Neural progenitor cell (in vitro differentiated cells): ENCODE data around the gene LMO4. TPM values are rescaled to one million over a fixed set of nuclear protein-coding genes. Genes with fewer than 3 reads are reported as not detected.

Source experiments
- DNase-seq: peaks from one replicate; pipeline ENCODE4 v3.0.0-alpha.2; 2016; ENCODE audit warnings: low spot score
- H2AFZ ChIP-seq: fragments of 200-600 bp; sonication (generic); replicated peaks from 2 replicates; pipeline ENCODE4 v1.6.1; 2016; ENCODE audit warnings: antibody characterized with exemption
- H3F3A ChIP-seq: fragments of 200-600 bp; sonication (generic); 2 replicates; pipeline ENCODE4 v1.6.1; 2016; ENCODE audit warnings: antibody characterized with exemption, low read depth
- H3K27ac ChIP-seq: fragments of 200-600 bp; sonication (generic); 2 replicates; pipeline ENCODE4 v1.5.1; 2016; ENCODE audit warnings: mild to moderate bottlenecking
- H3K27me3 ChIP-seq: fragments of 200-600 bp; sonication (generic); 2 replicates; pipeline ENCODE4 v1.6.1; 2016; ENCODE audit warnings: mild to moderate bottlenecking, moderate library complexity
- H3K36me3 ChIP-seq: fragments of 200-600 bp; sonication (generic); 2 replicates; pipeline ENCODE4 v1.5.1; 2016
- H3K4me1 ChIP-seq: fragments of 200-600 bp; sonication (generic); 2 replicates; pipeline ENCODE4 v1.6.1; 2016; ENCODE audit warnings: mixed run types
- H3K4me2 ChIP-seq: fragments of 200-600 bp; sonication (generic); 2 replicates; pipeline ENCODE4 v1.6.1; 2016
- H3K4me3 ChIP-seq: fragments of 200-600 bp; sonication (generic); 2 replicates; pipeline ENCODE4 v1.5.1; 2016
- H3K79me2 ChIP-seq: fragments of 200-600 bp; sonication (generic); 2 replicates; pipeline ENCODE4 v1.6.1; 2016; ENCODE audit warnings: low read depth
- H3K9ac ChIP-seq: fragments of 200-600 bp; sonication (generic); 2 replicates; pipeline ENCODE4 v1.6.1; 2016
- H3K9me3 ChIP-seq: fragments of 200-600 bp; sonication (generic); 2 replicates; pipeline ENCODE4 v1.5.1; 2016; ENCODE audit warnings: low read depth
- H4K20me1 ChIP-seq: fragments of 200-600 bp; sonication (generic); 2 replicates; pipeline ENCODE4 v1.6.1; 2016; ENCODE audit warnings: low read depth
- H3K27ac Mint-ChIP-seq: 3 replicates; pipeline ENCODE4 v1.8.0; 2021; ENCODE audit warnings: mixed read lengths
- H3K27me3 Mint-ChIP-seq: 2 replicates; pipeline ENCODE4 v1.8.0; 2022; ENCODE audit warnings: low read depth, mild to moderate bottlenecking, inconsistent platforms, moderate library complexity, mixed read lengths; ENCODE audit not compliant: insufficient read depth
- H3K36me3 Mint-ChIP-seq: 3 replicates; pipeline ENCODE4 v1.8.0; 2021; ENCODE audit warnings: mixed read lengths
- H3K4me1 Mint-ChIP-seq: 3 replicates; pipeline ENCODE4 v1.8.0; 2021; ENCODE audit warnings: mixed read lengths
- H3K4me3 Mint-ChIP-seq: 3 replicates; pipeline ENCODE4 v1.8.0; 2021; ENCODE audit warnings: mild to moderate bottlenecking, moderate library complexity, mixed read lengths
- H3K9me3 Mint-ChIP-seq: 3 replicates; pipeline ENCODE4 v1.8.0; 2020; ENCODE audit warnings: mixed read lengths
- CTCF ChIP-seq: fragments of 200-600 bp; sonication (generic); IDR thresholded peaks from 2 replicates; pipeline ENCODE4 v1.5.1; 2017; ENCODE audit warnings: antibody characterized with exemption, mild to moderate bottlenecking
- EZH2 ChIP-seq: fragments of 200-600 bp; sonication (generic); IDR thresholded peaks from 2 replicates; pipeline ENCODE4 v1.6.1; 2017; ENCODE audit warnings: antibody characterized with exemption, mild to moderate bottlenecking, moderate library complexity
- EZH2phosphoT487 ChIP-seq: fragments of 200-600 bp; sonication (generic); IDR thresholded peaks from 2 replicates; pipeline ENCODE4 v1.6.1; 2017; ENCODE audit warnings: antibody characterized with exemption
- total RNA-seq: library from RNA; depleted of rRNA; stranded (reverse); fragments of >200 nt; gene quantifications from 2 replicates; pipeline ENCODE4 v1.2.3, GENCODE V29; 2015; ENCODE audit warnings: low replicate concordance

LMO4 gene
- total RNA-seq, 1 donor from 2014 or later, result 112 TPM

DNA sequence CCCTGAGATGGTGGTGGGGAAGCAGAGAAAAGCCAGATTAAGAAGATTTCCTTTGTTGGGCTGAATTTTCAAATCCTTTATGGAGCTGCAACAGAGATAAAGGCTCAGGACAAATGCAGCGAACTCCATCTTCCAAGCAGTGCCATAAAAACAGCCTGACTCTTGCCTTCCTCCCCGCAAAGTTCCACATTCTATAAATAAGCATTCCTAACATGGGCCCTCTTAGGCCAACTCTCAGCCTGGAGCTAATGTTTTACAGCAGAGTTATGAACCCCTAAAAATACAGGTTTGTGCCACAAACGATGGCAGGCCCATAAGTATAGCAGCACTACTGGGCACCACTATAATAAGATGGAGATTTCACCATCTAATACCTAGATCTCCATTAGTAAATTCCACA lies 27.2 kb downstream of the LMO4 start:
- H3K4me1 Mint-ChIP-seq, result peaks cover 4% of the 10 kb centered on the region
- Histone ChIP-seq H3K36me3 (no peaks in the 10 kb centered on the region), H3K4me3 (no peak overlapping the region), H2AFZ (no peak overlapping the region), H3K9ac (no peak overlapping the region), H3K79me2 (no peaks in the 10 kb centered on the region), H3K4me2 (no peak overlapping the region), H3K9me3 (no peaks in the 10 kb centered on the region), H3K27ac (no peak overlapping the region), H3F3A (peaks cover 6% of the 10 kb centered on the region), H4K20me1 (no peaks in the 10 kb centered on the region), H3K4me1 (peaks cover 19% of the 10 kb centered on the region), H3K27me3 (no peaks in the 10 kb centered on the region)
- no peaks in the 10 kb centered on the region for H3K36me3 Mint-ChIP-seq
- no peaks in the 10 kb centered on the region for H3K27me3 Mint-ChIP-seq
- H3K27ac Mint-ChIP-seq, result no peak overlapping the region
- no peak for DNase-seq
- no peak overlapping the region for H3K4me3 Mint-ChIP-seq
- no peak for TF ChIP-seq EZH2
- no peak for TF ChIP-seq CTCF
- TF ChIP-seq EZH2phosphoT487, result no peak
- no peaks in the 10 kb centered on the region for H3K9me3 Mint-ChIP-seq

DNA sequence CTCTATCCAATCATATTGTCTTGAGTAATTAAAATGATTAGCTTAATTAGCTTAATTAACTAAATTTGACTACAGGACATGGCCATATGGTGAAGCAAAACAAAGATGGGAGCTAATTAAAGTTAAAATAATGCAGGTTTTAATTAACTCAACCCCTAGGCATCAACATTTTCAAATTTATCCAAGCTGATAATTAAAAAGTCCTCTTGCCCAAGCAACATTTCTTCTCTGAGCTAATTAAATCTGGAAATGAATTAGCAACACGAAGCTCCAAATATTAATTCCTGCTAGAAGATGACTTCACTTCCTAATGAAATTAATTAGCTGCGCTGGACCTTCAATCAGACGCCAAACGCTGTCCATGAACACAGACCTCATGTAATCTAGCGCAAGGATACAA lies 27.9 kb downstream of the LMO4 start:
- Histone ChIP-seq H3K79me2 (no peaks in the 10 kb centered on the region), H3K36me3 (no peaks in the 10 kb centered on the region), H3K27me3 (no peaks in the 10 kb centered on the region), H3K27ac (no peak overlapping the region), H2AFZ (no peak overlapping the region), H3F3A (peaks cover 5% of the 10 kb centered on the region), H3K9ac (no peak overlapping the region), H3K9me3 (no peaks in the 10 kb centered on the region), H4K20me1 (no peaks in the 10 kb centered on the region), H3K4me2 (no peak overlapping the region), H3K4me1 (peaks cover 14% of the 10 kb centered on the region), H3K4me3 (no peak overlapping the region)
- H3K36me3 Mint-ChIP-seq, result no peaks in the 10 kb centered on the region
- TF ChIP-seq EZH2phosphoT487 (no peak), CTCF (no peak), EZH2 (no peak)
- no peak overlapping the region for H3K4me3 Mint-ChIP-seq
- H3K27me3 Mint-ChIP-seq, result no peaks in the 10 kb centered on the region
- H3K4me1 Mint-ChIP-seq, result peaks cover 4% of the 10 kb centered on the region
- H3K9me3 Mint-ChIP-seq, result no peaks in the 10 kb centered on the region
- no peak overlapping the region for H3K27ac Mint-ChIP-seq
- no peak for DNase-seq

DNA sequence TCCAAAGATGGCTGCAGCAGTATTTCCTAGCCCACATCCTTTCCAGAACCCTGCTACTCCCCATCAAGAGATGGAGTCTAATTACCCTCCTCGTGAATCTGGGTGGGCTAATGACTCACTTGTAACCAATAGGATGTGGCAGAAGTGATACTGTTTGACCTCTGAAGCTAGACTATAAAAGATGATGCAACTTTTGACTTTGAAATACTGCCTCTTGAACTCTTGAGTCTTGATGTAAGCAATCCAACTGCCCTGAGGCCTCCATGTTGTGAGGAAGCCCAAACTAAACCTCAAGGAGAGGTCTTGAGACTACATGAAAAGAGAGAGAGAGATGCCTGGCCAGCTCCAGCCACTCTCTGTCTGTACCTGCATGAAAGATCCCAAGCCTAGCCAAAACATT lies 29.5 kb downstream of the LMO4 start:
- no peaks in the 10 kb centered on the region for H3F3A ChIP-seq
- H3K4me2 ChIP-seq, result no peak overlapping the region
- H3K4me1 ChIP-seq, result peaks cover 5% of the 10 kb centered on the region
- H3K27ac Mint-ChIP-seq, result no peak overlapping the region
- no peak overlapping the region for H3K4me3 Mint-ChIP-seq
- no peaks in the 10 kb centered on the region for H3K9me3 ChIP-seq
- H3K36me3 Mint-ChIP-seq, result no peaks in the 10 kb centered on the region
- no peaks in the 10 kb centered on the region for H3K79me2 ChIP-seq
- TF ChIP-seq EZH2phosphoT487 (no peak), CTCF (no peak), EZH2 (no peak)
- H4K20me1 ChIP-seq, result no peaks in the 10 kb centered on the region
- no peak for DNase-seq
- H3K27me3 ChIP-seq, result no peaks in the 10 kb centered on the region
- no peak overlapping the region for H3K4me3 ChIP-seq
- H3K36me3 ChIP-seq, result no peaks in the 10 kb centered on the region
- H3K27ac ChIP-seq, result no peak overlapping the region
- H3K9me3 Mint-ChIP-seq, result no peaks in the 10 kb centered on the region
- H3K27me3 Mint-ChIP-seq, result no peaks in the 10 kb centered on the region
- H3K4me1 Mint-ChIP-seq, result peaks cover 4% of the 10 kb centered on the region
- H3K9ac ChIP-seq, result no peak overlapping the region
- H2AFZ ChIP-seq, result no peak overlapping the region

GRCh38 chr1:87359586-87359985 lies 30.9 kb downstream of the LMO4 start:
- H3K27ac Mint-ChIP-seq, result no peak overlapping the region
- no peak overlapping the region for H3K4me2 ChIP-seq

More at GRCh38 chr1:87359586-87359985, 30.9 kb downstream of the LMO4 start:
- peaks cover 5% of the 10 kb centered on the region for H3K4me1 ChIP-seq
- Mint-ChIP-seq H3K36me3 (no peaks in the 10 kb centered on the region), H3K4me3 (no peak overlapping the region), H3K27me3 (no peaks in the 10 kb centered on the region), H3K9me3 (no peaks in the 10 kb centered on the region), H3K4me1 (peaks cover 4% of the 10 kb centered on the region)
- no peak for DNase-seq
- no peak overlapping the region for H3K4me3 ChIP-seq
- no peak overlapping the region for H3K9ac ChIP-seq
- H3K27ac ChIP-seq, result no peak overlapping the region
- H3K9me3 ChIP-seq, result no peaks in the 10 kb centered on the region
- no peak overlapping the region for H2AFZ ChIP-seq
- H4K20me1 ChIP-seq, result no peaks in the 10 kb centered on the region
- H3K27me3 ChIP-seq, result no peaks in the 10 kb centered on the region
- no peaks in the 10 kb centered on the region for H3K79me2 ChIP-seq
- H3F3A ChIP-seq, result no peaks in the 10 kb centered on the region
- no peak for TF ChIP-seq EZH2phosphoT487
- TF ChIP-seq EZH2, result no peak
- no peak for TF ChIP-seq CTCF
- no peaks in the 10 kb centered on the region for H3K36me3 ChIP-seq
